GM23338 (cell line): ENCODE data around the gene TECPR2. TPM values are rescaled to one million over a fixed set of nuclear protein-coding genes. Genes with fewer than 3 reads are reported as not detected.

ENCODE experiments used
- ATAC-seq: fragments of 200-7000 bp; cut with Tn5 transposase; 3 replicates; pipeline ENCODE4 v1.9.1; 2020
- DNase-seq: peaks from one replicate; pipeline ENCODE4 v3.0.0-alpha.2; 2015; ENCODE audit warnings: low spot score
- H2AFZ ChIP-seq: fragments of 200-600 bp; sonication (generic); 2 replicates; pipeline ENCODE4 v1.8.0; 2016; ENCODE audit warnings: antibody characterized with exemption, mild to moderate bottlenecking, moderate library complexity
- H3F3A ChIP-seq: fragments of 200-600 bp; sonication (generic); replicated peaks from 2 replicates; pipeline ENCODE4 v1.8.0; 2017; ENCODE audit warnings: antibody characterized with exemption, mixed run types, low read depth
- H3K27ac ChIP-seq: fragments of 200-600 bp; sonication (generic); 2 replicates; pipeline ENCODE4 v1.6.1; 2016; ENCODE audit warnings: low read depth
- H3K27me3 ChIP-seq: fragments of 200-600 bp; sonication (generic); 2 replicates; pipeline ENCODE4 v1.8.0; 2016; ENCODE audit warnings: mild to moderate bottlenecking, mixed run types, moderate library complexity; ENCODE audit not compliant: insufficient read depth
- H3K36me3 ChIP-seq: fragments of 200-600 bp; sonication (generic); 2 replicates; pipeline ENCODE4 v1.8.0; 2016; ENCODE audit warnings: mild to moderate bottlenecking; ENCODE audit not compliant: insufficient read depth
- H3K4me1 ChIP-seq: fragments of 200-600 bp; sonication (generic); 2 replicates; pipeline ENCODE4 v1.8.0; 2016; ENCODE audit warnings: mild to moderate bottlenecking, moderate library complexity; ENCODE audit not compliant: insufficient read depth
- H3K4me2 ChIP-seq: fragments of 200-600 bp; sonication (generic); 2 replicates; pipeline ENCODE4 v1.7.1; 2017; ENCODE audit warnings: mixed run types
- H3K4me3 ChIP-seq: fragments of 200-600 bp; sonication (generic); 2 replicates; pipeline ENCODE4 v1.6.1; 2016; ENCODE audit warnings: mixed run types
- H3K79me2 ChIP-seq: fragments of 200-600 bp; sonication (generic); replicated peaks from 2 replicates; pipeline ENCODE4 v1.8.0; 2017; ENCODE audit warnings: mild to moderate bottlenecking; ENCODE audit not compliant: insufficient read depth
- H3K9me2 ChIP-seq: fragments of 200-600 bp; sonication (generic); 2 replicates; pipeline ENCODE4 v1.8.0; 2017; ENCODE audit not compliant: insufficient read depth
- H4K20me1 ChIP-seq: fragments of 200-600 bp; sonication (generic); replicated peaks from 2 replicates; pipeline ENCODE4 v1.8.0; 2017; ENCODE audit warnings: mild to moderate bottlenecking; ENCODE audit not compliant: insufficient read depth
- H3K27ac Mint-ChIP-seq: 2 replicates; pipeline ENCODE4 v1.8.0; 2020; ENCODE audit warnings: inconsistent platforms, mild to moderate bottlenecking, moderate library complexity, mixed read lengths
- H3K27me3 Mint-ChIP-seq: 3 replicates; pipeline ENCODE4 v1.8.0; 2022; ENCODE audit warnings: low read depth, mild to moderate bottlenecking, moderate library complexity, mixed read lengths, inconsistent platforms; ENCODE audit not compliant: insufficient read depth, poor library complexity
- H3K36me3 Mint-ChIP-seq: 3 replicates; pipeline ENCODE4 v1.8.0; 2021; ENCODE audit warnings: low read depth, mild to moderate bottlenecking, inconsistent platforms, moderate library complexity, mixed read lengths
- H3K4me1 Mint-ChIP-seq: 3 replicates; pipeline ENCODE4 v1.8.0; 2020; ENCODE audit warnings: mild to moderate bottlenecking, inconsistent platforms, mixed read lengths
- H3K4me3 Mint-ChIP-seq: 3 replicates; pipeline ENCODE4 v1.8.0; 2021; ENCODE audit warnings: moderate library complexity, mild to moderate bottlenecking, inconsistent platforms, mixed read lengths
- H3K9me3 Mint-ChIP-seq: 3 replicates; pipeline ENCODE4 v1.8.0; 2020; ENCODE audit warnings: moderate library complexity, mild to moderate bottlenecking, inconsistent platforms, mixed read lengths
- ETS1 ChIP-seq: IDR thresholded peaks from 2 replicates; pipeline ENCODE4 v1.6.1; 2016; ENCODE audit warnings: antibody characterized with exemption
- JUNB ChIP-seq: IDR thresholded peaks from one replicate; pipeline ENCODE4 v1.6.1; 2016; ENCODE audit warnings: antibody characterized with exemption; ENCODE audit not compliant: unreplicated experiment
- REST ChIP-seq: IDR thresholded peaks from one replicate; pipeline ENCODE4 v1.6.1; 2018; ENCODE audit warnings: antibody characterized with exemption; ENCODE audit not compliant: unreplicated experiment
- ZNF331 ChIP-seq: fragments of 250-450 bp; sonication (Bioruptor Pico); IDR thresholded peaks from 2 replicates; pipeline ENCODE4 v1.5.0; 2020; ENCODE audit warnings: low read depth, mild to moderate bottlenecking, moderate library complexity
- polyA plus RNA-seq: library from polyadenylated mRNA; unstranded; fragments of >200 nt; fragmentation: Nextera tagmentation; extraction: Ambion mirVana; gene quantifications from 2 replicates; pipeline ENCODE4 v1.2.1, GENCODE V29; 2016
- total RNA-seq: library from RNA; depleted of rRNA; stranded (reverse); fragments of >200 nt; shearing (Covaris generic); gene quantifications from 2 replicates; pipeline ENCODE4 v1.2.3, GENCODE V29; 2014
- TF ChIP-seq, protein P1 (sequence below): fragments of 250-450 bp; sonication (Bioruptor Pico); IDR thresholded peaks from 2 replicates; pipeline ENCODE4 v1.5.0; 2020; ENCODE audit warnings: mild to moderate bottlenecking, moderate library complexity

TECPR2 gene
- total and polyA plus RNA-seq, 2 experiments from 2014 or later, result 4.8 to 20.5 TPM

DNA sequence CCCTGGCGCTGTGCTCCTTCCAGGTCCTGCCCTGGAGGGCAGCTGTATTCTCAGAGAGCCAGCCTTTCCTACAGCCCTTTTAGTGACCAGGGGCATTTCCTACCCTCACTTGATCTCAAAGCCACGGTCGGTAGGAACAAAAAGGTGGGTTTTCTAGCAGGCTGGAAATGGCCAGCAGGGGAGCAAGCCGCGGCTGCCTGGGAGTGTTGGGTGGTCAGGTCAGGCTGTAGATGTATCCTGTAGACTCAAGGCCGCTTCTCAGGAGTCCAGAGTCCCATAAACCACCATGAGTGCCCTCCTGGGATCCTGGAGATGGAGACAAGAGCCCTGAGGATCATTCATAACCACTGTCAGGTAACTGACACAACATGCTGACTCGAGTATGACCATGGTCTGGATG lies 18.7 kb upstream of the TECPR2 start (continued):
- TF ChIP-seq, protein P1, sequence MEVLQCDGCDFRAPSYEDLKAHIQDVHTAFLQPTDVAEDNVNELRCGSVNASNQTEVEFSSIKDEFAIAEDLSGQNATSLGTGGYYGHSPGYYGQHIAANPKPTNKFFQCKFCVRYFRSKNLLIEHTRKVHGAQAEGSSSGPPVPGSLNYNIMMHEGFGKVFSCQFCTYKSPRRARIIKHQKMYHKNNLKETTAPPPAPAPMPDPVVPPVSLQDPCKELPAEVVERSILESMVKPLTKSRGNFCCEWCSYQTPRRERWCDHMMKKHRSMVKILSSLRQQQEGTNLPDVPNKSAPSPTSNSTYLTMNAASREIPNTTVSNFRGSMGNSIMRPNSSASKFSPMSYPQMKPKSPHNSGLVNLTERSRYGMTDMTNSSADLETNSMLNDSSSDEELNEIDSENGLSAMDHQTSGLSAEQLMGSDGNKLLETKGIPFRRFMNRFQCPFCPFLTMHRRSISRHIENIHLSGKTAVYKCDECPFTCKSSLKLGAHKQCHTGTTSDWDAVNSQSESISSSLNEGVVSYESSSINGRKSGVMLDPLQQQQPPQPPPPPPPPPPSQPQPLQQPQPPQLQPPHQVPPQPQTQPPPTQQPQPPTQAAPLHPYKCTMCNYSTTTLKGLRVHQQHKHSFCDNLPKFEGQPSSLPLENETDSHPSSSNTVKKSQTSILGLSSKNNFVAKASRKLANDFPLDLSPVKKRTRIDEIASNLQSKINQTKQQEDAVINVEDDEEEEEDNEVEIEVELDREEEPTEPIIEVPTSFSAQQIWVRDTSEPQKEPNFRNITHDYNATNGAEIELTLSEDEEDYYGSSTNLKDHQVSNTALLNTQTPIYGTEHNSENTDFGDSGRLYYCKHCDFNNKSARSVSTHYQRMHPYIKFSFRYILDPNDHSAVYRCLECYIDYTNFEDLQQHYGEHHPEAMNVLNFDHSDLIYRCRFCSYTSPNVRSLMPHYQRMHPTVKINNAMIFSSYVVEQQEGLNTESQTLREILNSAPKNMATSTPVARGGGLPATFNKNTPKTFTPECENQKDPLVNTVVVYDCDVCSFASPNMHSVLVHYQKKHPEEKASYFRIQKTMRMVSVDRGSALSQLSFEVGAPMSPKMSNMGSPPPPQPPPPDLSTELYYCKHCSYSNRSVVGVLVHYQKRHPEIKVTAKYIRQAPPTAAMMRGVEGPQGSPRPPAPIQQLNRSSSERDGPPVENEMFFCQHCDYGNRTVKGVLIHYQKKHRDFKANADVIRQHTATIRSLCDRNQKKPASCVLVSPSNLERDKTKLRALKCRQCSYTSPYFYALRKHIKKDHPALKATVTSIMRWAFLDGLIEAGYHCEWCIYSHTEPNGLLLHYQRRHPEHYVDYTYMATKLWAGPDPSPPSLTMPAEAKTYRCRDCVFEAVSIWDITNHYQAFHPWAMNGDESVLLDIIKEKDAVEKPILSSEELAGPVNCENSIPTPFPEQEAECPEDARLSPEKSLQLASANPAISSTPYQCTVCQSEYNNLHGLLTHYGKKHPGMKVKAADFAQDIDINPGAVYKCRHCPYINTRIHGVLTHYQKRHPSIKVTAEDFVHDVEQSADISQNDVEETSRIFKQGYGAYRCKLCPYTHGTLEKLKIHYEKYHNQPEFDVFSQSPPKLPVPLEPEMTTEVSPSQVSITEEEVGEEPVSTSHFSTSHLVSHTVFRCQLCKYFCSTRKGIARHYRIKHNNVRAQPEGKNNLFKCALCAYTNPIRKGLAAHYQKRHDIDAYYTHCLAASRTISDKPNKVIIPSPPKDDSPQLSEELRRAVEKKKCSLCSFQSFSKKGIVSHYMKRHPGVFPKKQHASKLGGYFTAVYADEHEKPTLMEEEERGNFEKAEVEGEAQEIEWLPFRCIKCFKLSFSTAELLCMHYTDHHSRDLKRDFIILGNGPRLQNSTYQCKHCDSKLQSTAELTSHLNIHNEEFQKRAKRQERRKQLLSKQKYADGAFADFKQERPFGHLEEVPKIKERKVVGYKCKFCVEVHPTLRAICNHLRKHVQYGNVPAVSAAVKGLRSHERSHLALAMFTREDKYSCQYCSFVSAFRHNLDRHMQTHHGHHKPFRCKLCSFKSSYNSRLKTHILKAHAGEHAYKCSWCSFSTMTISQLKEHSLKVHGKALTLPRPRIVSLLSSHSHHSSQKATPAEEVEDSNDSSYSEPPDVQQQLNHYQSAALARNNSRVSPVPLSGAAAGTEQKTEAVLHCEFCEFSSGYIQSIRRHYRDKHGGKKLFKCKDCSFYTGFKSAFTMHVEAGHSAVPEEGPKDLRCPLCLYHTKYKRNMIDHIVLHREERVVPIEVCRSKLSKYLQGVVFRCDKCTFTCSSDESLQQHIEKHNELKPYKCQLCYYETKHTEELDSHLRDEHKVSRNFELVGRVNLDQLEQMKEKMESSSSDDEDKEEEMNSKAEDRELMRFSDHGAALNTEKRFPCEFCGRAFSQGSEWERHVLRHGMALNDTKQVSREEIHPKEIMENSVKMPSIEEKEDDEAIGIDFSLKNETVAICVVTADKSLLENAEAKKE (CRISPR knock-in tag), result no peak
- TF ChIP-seq ETS1 (no peak), ZNF331 (CRISPR knock-in tag) (no peak), JUNB (no peak)

DNA sequence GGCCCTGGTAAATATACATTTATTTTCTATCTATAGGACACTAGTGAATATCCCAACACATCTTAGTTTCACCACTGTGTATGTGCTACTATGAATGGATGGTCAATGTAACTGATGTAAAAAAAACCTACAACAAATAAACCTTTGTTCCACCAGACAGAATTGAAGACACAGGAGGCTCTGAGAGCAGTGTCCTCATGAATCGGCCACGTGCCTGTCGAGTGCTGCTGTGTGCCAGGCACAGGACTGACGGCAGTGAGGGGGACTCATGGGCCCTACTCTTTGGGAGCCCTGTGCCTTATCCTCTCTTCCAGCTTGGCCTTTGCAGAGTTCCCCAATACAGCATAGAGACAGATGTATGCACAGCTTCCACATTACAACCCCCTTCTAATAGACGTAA lies 18.3 kb upstream of the TECPR2 start:
- Mint-ChIP-seq H3K36me3 (peaks cover 52% of the 10 kb centered on the region), H3K4me3 (no peak overlapping the region), H3K9me3 (no peaks in the 10 kb centered on the region), H3K27me3 (peaks cover 3% of the 10 kb centered on the region), H3K4me1 (no peaks in the 10 kb centered on the region), H3K27ac (no peak overlapping the region; the same call in 1 of the 2 replicates)
- DNase-seq, result no peak
- Histone ChIP-seq H3K79me2 (no peaks in the 10 kb centered on the region), H3K27me3 (no peaks in the 10 kb centered on the region), H3K9me2 (no peaks in the 10 kb centered on the region), H3F3A (no peaks in the 10 kb centered on the region), H4K20me1 (no peaks in the 10 kb centered on the region), H3K36me3 (no peaks in the 10 kb centered on the region; the same call in 1 of the 2 replicates), H2AFZ (no peak overlapping the region), H3K4me1 (no peaks in the 10 kb centered on the region), H3K27ac (no peak overlapping the region), H3K4me2 (no peak overlapping the region), H3K4me3 (no peak overlapping the region)
- no peak for ATAC-seq
- TF ChIP-seq REST, result no peak
- TF ChIP-seq, protein P1 (CRISPR knock-in tag), result no peak
